ENCODE measurements around the gene MRNIP. TPM values are rescaled to one million over a fixed set of nuclear protein-coding genes. Genes with fewer than 3 reads are reported as not detected.

MRNIP gene
- total RNA-seq, 4 donors from 2014 or later = 13.7 to 44.9 (median 26.5) TPM

DNA sequence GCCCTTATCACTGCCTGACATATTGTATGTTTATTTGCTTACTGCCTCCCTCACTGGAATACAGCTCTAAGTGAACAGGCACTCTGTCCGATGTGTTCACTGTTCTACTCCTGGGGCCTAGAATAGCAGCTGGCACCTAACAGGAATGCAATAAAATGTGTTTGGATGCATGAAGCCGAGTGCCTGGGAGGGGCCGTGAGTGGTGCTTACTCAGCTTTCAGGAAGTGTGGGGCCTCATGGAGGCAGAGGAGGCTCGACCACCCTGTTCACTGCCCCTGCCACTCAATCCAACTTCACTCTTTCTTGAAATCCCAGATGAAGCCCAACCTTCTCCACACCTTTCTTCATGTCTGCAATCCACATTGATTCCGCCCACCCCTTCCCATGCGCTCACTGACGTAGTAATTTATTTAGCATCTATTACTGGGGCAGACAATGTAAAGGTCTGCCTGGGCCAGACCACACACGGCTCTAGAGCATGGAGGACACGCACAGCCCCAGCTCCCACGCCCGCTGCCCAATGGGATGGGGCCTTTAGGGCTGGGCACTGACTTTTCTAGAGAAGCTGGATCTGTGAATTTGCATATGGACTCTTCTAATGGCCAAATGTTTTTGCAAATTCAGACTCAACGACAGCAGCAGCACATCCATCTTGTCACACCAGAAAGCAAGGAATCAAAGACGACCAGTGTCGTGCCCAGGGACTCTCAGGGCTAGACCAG is 27.7 kb upstream of the MRNIP start:
- TF ChIP-seq CTCF (IDR thresholded peaks at IDR 0.05) (no peak), POLR2A (IDR thresholded peaks at IDR 0.05) (no peak)
- 81 to 87% methylated on average over 14 of the region's 14 CpGs for WGBS, 2 donors
- intact Hi-C loops (cut with DNase I; ENCODE audit: low total_unique reads) = no loop called here

DNA sequence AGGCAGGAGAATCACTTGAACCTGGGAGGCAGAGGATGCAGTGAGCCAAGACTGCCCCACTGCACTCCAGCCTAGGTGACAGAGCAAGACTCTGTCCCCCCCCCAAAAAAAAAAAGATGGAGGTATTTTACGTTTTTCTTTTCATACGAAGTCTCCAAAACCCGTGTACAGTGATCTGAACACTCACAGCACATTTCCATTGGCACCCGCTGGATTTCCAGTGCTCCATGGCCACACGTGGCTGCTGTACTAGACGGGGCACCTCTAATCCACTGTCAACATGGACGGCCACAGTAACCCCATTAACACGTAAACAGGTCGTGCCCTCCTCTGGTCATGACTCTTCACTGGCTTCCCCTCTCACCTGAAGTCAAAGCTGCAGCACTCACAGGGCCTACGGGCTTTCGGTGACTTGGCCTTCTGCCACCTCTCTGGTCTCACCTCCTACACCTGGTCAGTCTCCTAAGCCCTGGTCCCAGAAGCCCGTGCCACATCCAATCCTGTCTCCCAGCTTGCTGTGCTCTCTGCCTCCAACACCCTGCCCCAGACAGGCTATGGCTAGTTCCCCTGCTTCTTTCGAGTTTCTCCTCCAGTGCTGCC is 27.0 kb upstream of the MRNIP start:
- no peak for TF ChIP-seq POLR2A (IDR thresholded peaks at IDR 0.05)
- no peak for TF ChIP-seq CTCF (IDR thresholded peaks at IDR 0.05)
- 95 to 96% methylated on average over 13 of the region's 13 CpGs for WGBS, 2 donors
- H3K4me3 ChIP-seq (ENCODE audit: low read depth, poor library complexity, severe bottlenecking) = no peak overlapping the region
- DNase-seq (ENCODE audit: low spot score in 2 of 2) = no peak
- intact Hi-C loops (cut with DNase I; ENCODE audit: low total_unique reads) = no loop called here

More for the DNA sequence above, 27.7 kb upstream of the MRNIP start:
- H3K4me3 ChIP-seq (ENCODE audit: low read depth, poor library complexity, severe bottlenecking) = no peak overlapping the region
- no peak for DNase-seq (ENCODE audit: low spot score in 2 of 2)

DNA sequence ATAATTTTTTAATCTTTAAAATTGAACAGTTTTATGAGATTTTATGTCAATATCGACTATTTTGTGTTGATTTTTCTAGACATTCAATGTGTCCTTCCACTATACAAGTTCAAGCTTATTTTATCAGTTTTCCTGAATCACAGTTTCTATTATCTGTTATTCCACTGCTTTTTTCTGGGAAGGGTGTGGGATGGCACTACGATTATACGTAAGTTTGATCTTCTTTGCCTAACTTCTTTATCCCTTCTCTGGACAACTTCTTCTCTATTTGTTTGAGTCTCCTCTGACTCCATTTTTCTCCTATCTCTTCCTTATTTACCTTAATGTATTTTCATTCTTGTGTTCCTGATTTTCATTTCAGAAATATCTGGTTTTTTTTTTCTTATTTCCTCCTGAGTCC is 24.5 kb upstream of the MRNIP start:
- intact Hi-C loops (cut with DNase I; ENCODE audit: low total_unique reads) = loop anchor here (5.0 kb wide), 1 partner anchor 544 kb away; no protein-coding TSS in a partner anchor
- H3K4me3 ChIP-seq (ENCODE audit: low read depth, poor library complexity, severe bottlenecking) = no peak overlapping the region
- 95 to 99% methylated on average over 3 of the region's 3 CpGs for WGBS, 2 donors
- DNase-seq (ENCODE audit: low spot score in 2 of 2) = no peak
- TF ChIP-seq CTCF (IDR thresholded peaks at IDR 0.05) (no peak), POLR2A (IDR thresholded peaks at IDR 0.05) (no peak)

- DNase-seq (ENCODE audit: low spot score in 2 of 2) = no peak
- TF ChIP-seq CTCF (IDR thresholded peaks at IDR 0.05) = no peak
- no peak for TF ChIP-seq POLR2A (IDR thresholded peaks at IDR 0.05)
- no peak overlapping the region for H3K4me3 ChIP-seq (ENCODE audit: low read depth, poor library complexity, severe bottlenecking)
- intact Hi-C loops (cut with DNase I; ENCODE audit: low total_unique reads) = loop anchor here (5.0 kb wide), 1 partner anchor 545 kb away; no protein-coding TSS in a partner anchor
- WGBS, 2 donors = 73 to 95% methylated on average over 4 of the region's 4 CpGs
Observed at GRCh38 chr5:179882338-179882737, 23.7 kb upstream of the MRNIP start.

- DNase-seq (ENCODE audit: low spot score in 2 of 2) = no peak
- no peak overlapping the region for H3K4me3 ChIP-seq (ENCODE audit: low read depth, poor library complexity, severe bottlenecking)
- TF ChIP-seq CTCF (IDR thresholded peaks at IDR 0.05) (no peak), POLR2A (IDR thresholded peaks at IDR 0.05) (no peak)
- intact Hi-C loops (cut with DNase I; ENCODE audit: low total_unique reads) = loop anchor here (5.0 kb wide), 1 partner anchor 546 kb away; no protein-coding TSS in a partner anchor
- WGBS, 2 donors = 88 to 89% methylated on average over 25 of the region's 25 CpGs
Observed at GRCh38 chr5:179880848-179881590, 22.4 kb upstream of the MRNIP start.

Data from lower leg skin (tissue), 4 donors.